HCT116 (cell line): ENCODE results near the gene PRC1. TPM values are rescaled to one million over a fixed set of nuclear protein-coding genes. Genes with fewer than 3 reads are reported as not detected.

Source experiments
- ATAC-seq: fragments of 200-7000 bp; cut with Tn5 transposase; 2 replicates; pipeline ENCODE4 v1.9.1; 2020; ENCODE audit warnings: mild to moderate bottlenecking, moderate library complexity
- BruUV-seq: library from RNA; stranded (reverse); fragments of 400-500 nt; replicated peaks from 2 replicates; lab custom pipeline; 2021; lab: Mats Ljungman, UMichigan
- CTCF ChIA-PET: fragments of 300-600 bp; sonication (Branson Sonifier 250); formaldehyde crosslinking; loops from one replicate; lab custom pipeline; 2021; ENCODE audit warnings: antibody characterized with exemption; lab: Charles Lee
- POLR2A ChIA-PET: fragments of 300-600, 350-600 bp; sonication (Branson Sonifier 250); formaldehyde crosslinking; loops from one replicate; lab custom pipeline; 2021; ENCODE audit warnings: antibody characterized with exemption; lab: Charles Lee
- RAD21 ChIA-PET, 2 experiments: fragments of 300-600 bp; sonication (Branson Sonifier 250); formaldehyde crosslinking; loops; one replicate each; lab custom pipeline; 2023; ENCODE audit warnings: low total read pairs in 2 of 2; ENCODE audit not compliant: uncharacterized antibody in 2 of 2, unreplicated experiment in 2 of 2, low non-redundant PET in 1 of 2; lab: Charles Lee
- DNase-seq: peaks from one replicate; pipeline ENCODE4 v3.0.0-alpha.2; 2010; ENCODE audit warnings: low read depth, low spot score
- H2AFZ ChIP-seq: fragments of 200-600 bp; shearing (Covaris generic), sonication (generic); 2 replicates; pipeline ENCODE4 v1.6.1; 2017; ENCODE audit warnings: low read depth, mixed run types, mixed read lengths, antibody characterized with exemption, low read length; ENCODE audit not compliant: poor library complexity, severe bottlenecking
- H3K27ac ChIP-seq: 2 replicates; pipeline ENCODE4 v1.5.1; 2012; ENCODE audit warnings: low read depth, low read length
- H3K27me3 ChIP-seq: fragments of 200-600 bp; sonication (generic); 2 replicates; pipeline ENCODE4 v1.6.1; 2016; ENCODE audit warnings: mixed run types, low read length, mixed read lengths; ENCODE audit not compliant: insufficient read depth
- H3K36me3 ChIP-seq, 2 experiments: fragments of 200-500 bp in 1 of 2; fragments of 200-600 bp in 1 of 2; sonication (Bioruptor generic) in 1 of 2; sonication (generic) in 1 of 2; 2 replicates each; pipeline versions ENCODE4 v1.5.1 to v1.6.1; 2014 to 2016; ENCODE audit warnings: low read length in 2 of 2, inconsistent platforms in 1 of 2, mixed read lengths in 1 of 2, mixed run types in 1 of 2; ENCODE audit not compliant: insufficient read depth in 2 of 2, control insufficient read depth in 1 of 2
- H3K4me1 ChIP-seq, 2 experiments: fragments of 200-600 bp in 1 of 2; sonication (generic) in 1 of 2; 2 replicates each; pipeline versions ENCODE4 v1.5.1 to v1.6.1; 2012 to 2017; ENCODE audit warnings: low read length in 2 of 2, inconsistent platforms in 1 of 2, mild to moderate bottlenecking in 1 of 2, mixed read lengths in 1 of 2, mixed run types in 1 of 2, moderate library complexity in 1 of 2; ENCODE audit not compliant: insufficient read depth in 2 of 2, control insufficient read depth in 1 of 2
- H3K4me2 ChIP-seq: fragments of 200-600 bp; sonication (generic); 2 replicates; pipeline ENCODE4 v1.6.1; 2017; ENCODE audit warnings: mixed run types, low read length, mixed read lengths
- H3K4me3 ChIP-seq, 2 experiments: fragments of 200-600 bp in 1 of 2; sonication (generic) in 1 of 2; replicated peaks in 1 of 2; 2 replicates each; pipeline ENCODE4 v1.5.1; 2011 to 2016; ENCODE audit warnings: low read length in 2 of 2, control low read depth in 1 of 2, low read depth in 1 of 2, mild to moderate bottlenecking in 1 of 2, mixed read lengths in 1 of 2, mixed run types in 1 of 2
- H3K79me2 ChIP-seq: fragments of 200-600 bp; sonication (generic); 2 replicates; pipeline ENCODE4 v1.6.1; 2017; ENCODE audit warnings: mild to moderate bottlenecking, mixed run types, low read length, moderate library complexity, mixed read lengths; ENCODE audit not compliant: insufficient read depth
- H3K9ac ChIP-seq: fragments of 200-600 bp; sonication (generic); 2 replicates; pipeline ENCODE4 v1.6.1; 2016; ENCODE audit warnings: low read length, mixed read lengths
- H3K9me2 ChIP-seq: fragments of 200-600 bp; sonication (generic), shearing (Covaris generic); 2 replicates; pipeline ENCODE4 v1.6.1; 2017; ENCODE audit warnings: mixed run types, mild to moderate bottlenecking, moderate library complexity; ENCODE audit not compliant: insufficient read depth
- H3K9me3 ChIP-seq, 2 experiments: fragments of 200-500 bp in 1 of 2; fragments of 200-600 bp in 1 of 2; sonication (Bioruptor generic) in 1 of 2; sonication (generic) in 1 of 2; 2 replicates each; pipeline ENCODE4 v1.6.1; 2014 to 2017; ENCODE audit warnings: low read length in 2 of 2, mixed read lengths in 2 of 2, inconsistent platforms in 1 of 2, low read depth in 1 of 2, mild to moderate bottlenecking in 1 of 2, mixed run types in 1 of 2, moderate library complexity in 1 of 2; ENCODE audit not compliant: control insufficient read depth in 1 of 2, insufficient read depth in 1 of 2
- H4K20me1 ChIP-seq: fragments of 200-600 bp; sonication (generic), shearing (Covaris generic); 2 replicates; pipeline ENCODE4 v1.6.1; 2017; ENCODE audit warnings: mixed run types, mild to moderate bottlenecking, moderate library complexity; ENCODE audit not compliant: insufficient read depth
- ATF3 ChIP-seq: IDR thresholded peaks from 2 replicates; pipeline ENCODE4 v1.6.1; 2012
- CBX3 ChIP-seq: IDR thresholded peaks from 2 replicates; pipeline ENCODE4 v1.6.1; 2012; ENCODE audit warnings: low read depth
- CEBPB ChIP-seq: IDR thresholded peaks from 2 replicates; pipeline ENCODE4 v1.6.1; 2012; ENCODE audit warnings: low read depth
- EGR1 ChIP-seq: IDR thresholded peaks from 2 replicates; pipeline ENCODE4 v1.6.1; 2012; ENCODE audit warnings: low read depth
- EZH2 ChIP-seq: fragments of 200-600 bp; sonication (generic); IDR thresholded peaks from 2 replicates; pipeline ENCODE4 v1.6.1; 2017; ENCODE audit warnings: antibody characterized with exemption, mixed run types
- EZH2phosphoT487 ChIP-seq: fragments of 200-600 bp; IDR thresholded peaks from 2 replicates; pipeline ENCODE4 v1.6.1; 2018; ENCODE audit warnings: antibody characterized with exemption, borderline replicate concordance
- FOSL1 ChIP-seq: IDR thresholded peaks from 2 replicates; pipeline ENCODE4 v1.6.1; 2012; ENCODE audit warnings: low read depth
- JUND ChIP-seq: IDR thresholded peaks from 2 replicates; pipeline ENCODE4 v1.6.1; 2012
- MAX ChIP-seq: IDR thresholded peaks from 2 replicates; pipeline ENCODE4 v1.6.1; 2012
- POLR2A ChIP-seq: IDR thresholded peaks from 2 replicates; pipeline ENCODE4 v1.7.0; 2011; ENCODE audit warnings: borderline replicate concordance; ENCODE audit not compliant: insufficient read depth, insufficient read length; ENCODE audit errors: extremely low read depth
- RAD21 ChIP-seq: IDR thresholded peaks from 2 replicates; pipeline ENCODE4 v1.6.1; 2012; ENCODE audit warnings: low read depth, mild to moderate bottlenecking
- REST ChIP-seq: IDR thresholded peaks from 2 replicates; pipeline ENCODE4 v1.6.1; 2012; ENCODE audit warnings: low read depth
- SIN3A ChIP-seq: IDR thresholded peaks from 2 replicates; pipeline ENCODE4 v1.6.1; 2012; ENCODE audit warnings: low read depth
- SP1 ChIP-seq: IDR thresholded peaks from 2 replicates; pipeline ENCODE4 v1.6.1; 2012; ENCODE audit warnings: low read depth
- SRF ChIP-seq: IDR thresholded peaks from 2 replicates; pipeline ENCODE4 v1.6.1; 2012; ENCODE audit warnings: low read depth
- ZNF274 ChIP-seq: fragments of 200-500 bp; sonication (Bioruptor generic); IDR thresholded peaks from 2 replicates; pipeline ENCODE4 v1.6.1; 2014; ENCODE audit warnings: mild to moderate bottlenecking, low read depth, low read length, inconsistent platforms
- intact Hi-C: fragments of 100-400 bp; cut with micrococcal nuclease; formaldehyde crosslinking; loops from 2 replicates; pipeline ENCODE4 v1.10.0; 2022
- total RNA-seq: library from RNA; stranded (reverse); gene quantifications from one replicate; pipeline ENCODE4 v1.2.1, GENCODE V29; 2021; ENCODE audit not compliant: unreplicated experiment

The PRC1 gene
- total RNA-seq, 1 experiment from 2014 or later: 186 TPM

- Histone ChIP-seq H3K27me3 (no peaks in the 10 kb centered on the region), H3K36me3 (peaks cover 56 to 60% of the 10 kb centered on the region in 2 experiments; a peak in 3 of 4 replicates), H4K20me1 (no peaks in the 10 kb centered on the region), H3K9ac (no peak overlapping the region), H3K4me1 (no peaks in the 10 kb centered on the region), H3K4me3 (no peak overlapping the region), H2AFZ (no peak overlapping the region), H3K9me2 (no peaks in the 10 kb centered on the region), H3K4me2 (no peak overlapping the region), H3K27ac (no peak overlapping the region), H3K79me2 (peaks cover 4% of the 10 kb centered on the region; the same call in 1 of the 2 replicates), H3K9me3 (no peaks in the 10 kb centered on the region)
- intact Hi-C loops: no loop called here
- POLR2A ChIA-PET: no interaction called here
- ATAC-seq (no peak), DNase-seq (no peak)
- TF ChIP-seq SIN3A (no peak), SRF (no peak), RAD21 (no peak), REST (no peak)
- CTCF ChIA-PET: no interaction called here
- RAD21 ChIA-PET: no interaction called here
- BruUV-seq: no TSS peak
Observed at GRCh38 chr15:90970274-90970673, 24.1 kb downstream of the PRC1 start.

GRCh38 chr15:90968434-90968833 lies 25.9 kb downstream of the PRC1 start:
- DNase-seq: no peak
- Histone ChIP-seq H3K9me3 (no peaks in the 10 kb centered on the region), H3K79me2 (peaks cover 17% of the 10 kb centered on the region), H3K27me3 (no peaks in the 10 kb centered on the region), H3K9ac (no peak overlapping the region), H2AFZ (no peak overlapping the region), H3K27ac (no peak overlapping the region), H3K4me3 (no peak overlapping the region), H3K4me2 (no peak overlapping the region), H3K4me1 (no peaks in the 10 kb centered on the region), H4K20me1 (no peaks in the 10 kb centered on the region), H3K36me3 (peaks cover 53 to 59% of the 10 kb centered on the region in 2 experiments; a peak in 3 of 4 replicates), H3K9me2 (no peaks in the 10 kb centered on the region)
- no peak for ATAC-seq
- TF ChIP-seq MAX (no peak), ZNF274 (no peak), EGR1 (no peak), CEBPB (no peak), CBX3 (no peak), ATF3 (no peak), SRF (no peak), REST (no peak), SIN3A (no peak), EZH2phosphoT487 (no peak), EZH2 (no peak), FOSL1 (no peak), SP1 (no peak), POLR2A (no peak), JUND (no peak)
- ChIA-PET POLR2A (no interaction called here), RAD21 (no interaction called here), CTCF (no interaction called here)
- intact Hi-C loops: no loop called here
- no TSS peak for BruUV-seq
